HT-29 (cell line): Measurements from ENCODE around the gene PCDH11Y. TPM values are rescaled to one million over a fixed set of nuclear protein-coding genes. Genes with fewer than 3 reads are reported as not detected.

Source experiments
- small RNA-seq: library from RNA; depleted of rRNA; stranded (forward); fragments of <200 nt; gene quantifications from one replicate; pipeline ENCODE3, GENCODE V24; 2014
- total RNA-seq: library from RNA; depleted of rRNA; stranded (reverse); fragments of >200 nt; shearing (Covaris generic); gene quantifications from 2 replicates; pipeline ENCODE4 v1.2.3, GENCODE V29; 2014

PCDH11Y gene
- total RNA-seq, 1 experiment from 2014 or later = not detected

Small RNA genes within 50 kb of the gene (small RNA-seq; reads per million reads assigned to genes)
- not detected for gene RNU2-57P
- gene SNX3P1Y = not detected
